Endometrium (tissue), 2 donors: ENCODE data around the gene CTIF.
"Not testable (repeated sequence)": the region's sequence is repeated elsewhere in the genome, so short reads cannot be mapped to it uniquely, and the experiment has no call there.

Experiments used
- FAIRE-seq: peaks from 2 replicates; lab custom pipeline; 2012; peaks lifted over from hg19 to GRCh38; lab: Jason Lieb, UNC
- donor health status: control.
- donor health status: control.

Gene CTIF

GRCh38 chr18:48711651-48712486 is 173.0 kb downstream of the CTIF start:
- FAIRE-seq: no peak

GRCh38 chr18:48713309-48713708 is 174.5 kb downstream of the CTIF start:
- no peak for FAIRE-seq

GRCh38 chr18:48714873-48715272 is 176.0 kb downstream of the CTIF start:
- FAIRE-seq: no peak

GRCh38 chr18:48715711-48716361 is 177.0 kb downstream of the CTIF start:
- no peak for FAIRE-seq

GRCh38 chr18:48717227-48717626 is 178.4 kb downstream of the CTIF start:
- not testable (repeated sequence) for FAIRE-seq

GRCh38 chr18:48718251-48718959 is 179.6 kb downstream of the CTIF start:
- FAIRE-seq: no peak

- FAIRE-seq: no peak
Measured at GRCh38 chr18:48719388-48719787, 180.6 kb downstream of the CTIF start.

- no peak for FAIRE-seq
Measured at GRCh38 chr18:48719974-48720654, 181.3 kb downstream of the CTIF start.

- FAIRE-seq: no peak
Measured at GRCh38 chr18:48720655-48721025, 181.8 kb downstream of the CTIF start.

- FAIRE-seq: no peak
Measured at GRCh38 chr18:48721312-48721711, 182.5 kb downstream of the CTIF start.

- FAIRE-seq: no peak
Measured at GRCh38 chr18:48723016-48723415, 184.2 kb downstream of the CTIF start.

GRCh38 chr18:48723837-48724236 is 185.0 kb downstream of the CTIF start:
- FAIRE-seq: no peak

- FAIRE-seq: no peak
Measured at GRCh38 chr18:48724442-48724841, 185.6 kb downstream of the CTIF start.

- FAIRE-seq: no peak
Measured at GRCh38 chr18:48724939-48725338, 186.1 kb downstream of the CTIF start.

GRCh38 chr18:48725562-48725961 is 186.7 kb downstream of the CTIF start:
- no peak for FAIRE-seq

- FAIRE-seq: no peak
Measured at GRCh38 chr18:48727681-48728080, 188.8 kb downstream of the CTIF start.

GRCh38 chr18:48728204-48728833 is 189.5 kb downstream of the CTIF start:
- no peak for FAIRE-seq

- FAIRE-seq: no peak
Measured at GRCh38 chr18:48729404-48729803, 190.6 kb downstream of the CTIF start.

GRCh38 chr18:48730010-48730409 is 191.2 kb downstream of the CTIF start:
- FAIRE-seq: no peak

- no peak for FAIRE-seq
Measured at GRCh38 chr18:48732767-48733424, 194.1 kb downstream of the CTIF start.

GRCh38 chr18:48733643-48734253 is 194.9 kb downstream of the CTIF start:
- FAIRE-seq: no peak
